Activated naive CD4-positive, alpha-beta T cell treated with anti-CD3 and anti-CD28 coated beads, Interleukin-2, amount 50 U/mL, for 16 hours (primary cell): ENCODE results near the gene ATP1B2.

Experiments
- DNase-seq: peaks from one replicate; pipeline ENCODE4 v3.0.0-alpha.2; 2020

ATP1B2 gene

GRCh38 chr17:7686222-7687071 is 35.7 kb downstream of the ATP1B2 start:
- DNase-seq, result peak; percentile 83

GRCh38 chr17:7687072-7687907 is 36.6 kb downstream of the ATP1B2 start, which contains the start of gene TP53:
TP53 (minus strand) TSS chr17:7687490; CDS start chr17:7676594, 10,896 bp downstream.
- peak; percentile 90 for DNase-seq

GRCh38 chr17:7687908-7688807 is 37.4 kb downstream of the ATP1B2 start, which contains the start of gene WRAP53:
WRAP53 (plus strand) TSS chr17:7688477; CDS start chr17:7688649, 172 bp downstream.
- peak; percentile 95 for DNase-seq

GRCh38 chr17:7688808-7689316 is 38.1 kb downstream of the ATP1B2 start:
- DNase-seq, result no peak

GRCh38 chr17:7695586-7695985 is 44.9 kb downstream of the ATP1B2 start:
- DNase-seq, result no peak

GRCh38 chr17:7697828-7698588 is 47.3 kb downstream of the ATP1B2 start:
- no peak for DNase-seq

GRCh38 chr17:7700510-7700909 is 49.8 kb downstream of the ATP1B2 start:
- no peak for DNase-seq

- DNase-seq, result no peak
Measured at GRCh38 chr17:7701681-7702080, 51.0 kb downstream of the ATP1B2 start.

- DNase-seq, result no peak
Measured at GRCh38 chr17:7702776-7703175, 52.0 kb downstream of the ATP1B2 start.

- no peak for DNase-seq
Measured at GRCh38 chr17:7703584-7704479, 53.1 kb downstream of the ATP1B2 start.

- peak; percentile 34 for DNase-seq
Measured at GRCh38 chr17:7704601-7705268, 54.0 kb downstream of the ATP1B2 start, which contains the start of gene EFNB3. EFNB3 (plus strand) TSS chr17:7705202; CDS start chr17:7705599, 397 bp downstream.

GRCh38 chr17:7705269-7706255 is 54.8 kb downstream of the ATP1B2 start:
- DNase-seq, result no peak

GRCh38 chr17:7706631-7707354 is 56.1 kb downstream of the ATP1B2 start:
- DNase-seq, result no peak
